IMR-90 (cell line): ENCODE data around the gene FASLG. TPM values are rescaled to one million over a fixed set of nuclear protein-coding genes. Genes with fewer than 3 reads are reported as not detected.
A peak's percentile ranks its signal among the peaks of the same experiment; 100 is the strongest.

Experiments
- ATAC-seq: fragments of 200-7000 bp; cut with Tn5 transposase; 2 replicates; pipeline ENCODE4 v1.9.1; 2020; ENCODE audit warnings: low read depth, mild to moderate bottlenecking, moderate library complexity
- BruUV-seq: library from RNA; stranded (reverse); fragments of 400-500 nt; replicated peaks from 2 replicates; lab custom pipeline; 2021; lab: Mats Ljungman, UMichigan
- CTCF ChIA-PET: fragments of 300-600 bp; formaldehyde crosslinking; extraction: SDS; loops from one replicate; lab custom pipeline; 2021; ENCODE audit warnings: antibody characterized with exemption; lab: Yijun Ruan, JAX
- POLR2A ChIA-PET: fragments of 300-600 bp; sonication (Branson Sonifier 250); formaldehyde crosslinking; loops from one replicate; lab custom pipeline; 2022; ENCODE audit warnings: antibody characterized with exemption; ENCODE audit not compliant: unreplicated experiment; lab: Charles Lee
- DNase-seq: peaks from one replicate; pipeline ENCODE4 v3.0.0; 2013
- H2AFZ ChIP-seq: replicated peaks from 2 replicates; pipeline ENCODE3; 2013; ENCODE audit warnings: low read length, mild to moderate bottlenecking; ENCODE audit not compliant: poor library complexity
- H2AK5ac ChIP-seq: 2 replicates; pipeline ENCODE4 v1.6.1; 2013; ENCODE audit warnings: low read depth, low read length, inconsistent platforms
- H2AK9ac ChIP-seq: replicated peaks from 2 replicates; pipeline ENCODE3; 2013; ENCODE audit warnings: mild to moderate bottlenecking, low read depth, low read length, moderate library complexity; ENCODE audit not compliant: poor library complexity
- H2BK120ac ChIP-seq: 2 replicates; pipeline ENCODE4 v1.6.1; 2013; ENCODE audit warnings: low read depth, low read length, inconsistent platforms
- H2BK15ac ChIP-seq: 3 replicates; pipeline ENCODE4 v1.6.1; 2013; ENCODE audit warnings: low read depth, low read length, inconsistent platforms
- H2BK20ac ChIP-seq: 2 replicates; pipeline ENCODE4 v1.6.1; 2013; ENCODE audit warnings: low read depth, mild to moderate bottlenecking, inconsistent platforms, low read length, moderate library complexity
- H2BK5ac ChIP-seq: 2 replicates; pipeline ENCODE4 v1.6.1; 2013; ENCODE audit warnings: mild to moderate bottlenecking, low read depth, low read length, inconsistent platforms; ENCODE audit not compliant: poor library complexity, severe bottlenecking
- H3K14ac ChIP-seq: replicated peaks from 2 replicates; pipeline ENCODE4 v1.6.1; 2013; ENCODE audit warnings: low read depth, low read length, inconsistent platforms
- H3K18ac ChIP-seq: 2 replicates; pipeline ENCODE4 v1.6.1; 2013; ENCODE audit warnings: low read depth, low read length, control low read depth
- H3K23ac ChIP-seq: 2 replicates; pipeline ENCODE4 v1.6.1; 2013; ENCODE audit warnings: low read depth, low read length, inconsistent platforms
- H3K27ac ChIP-seq: 2 replicates; pipeline ENCODE4 v1.5.1; 2013; ENCODE audit warnings: mild to moderate bottlenecking, control low read depth, low read length; ENCODE audit not compliant: insufficient read depth
- H3K27me3 ChIP-seq: 2 replicates; pipeline ENCODE4 v1.6.1; 2013; ENCODE audit warnings: low read length; ENCODE audit not compliant: control insufficient read depth, insufficient read depth
- H3K36me3 ChIP-seq: 2 replicates; pipeline ENCODE4 v1.6.1; 2013; ENCODE audit warnings: low read length, mixed read lengths; ENCODE audit not compliant: control insufficient read depth, insufficient read depth
- H3K4ac ChIP-seq: 2 replicates; pipeline ENCODE4 v1.6.1; 2013; ENCODE audit warnings: low read depth, low read length, inconsistent platforms
- H3K4me1 ChIP-seq: 2 replicates; pipeline ENCODE4 v1.6.1; 2013; ENCODE audit warnings: low read length, mixed read lengths; ENCODE audit not compliant: control insufficient read depth, insufficient read depth
- H3K4me2 ChIP-seq: 2 replicates; pipeline ENCODE4 v1.6.1; 2013; ENCODE audit warnings: low read depth, mild to moderate bottlenecking, control low read depth, low read length, moderate library complexity
- H3K4me3 ChIP-seq: 2 replicates; pipeline ENCODE4 v1.5.1; 2013; ENCODE audit warnings: low read depth, mild to moderate bottlenecking, control low read depth, low read length, moderate library complexity; ENCODE audit not compliant: insufficient read depth
- H3K56ac ChIP-seq: 2 replicates; pipeline ENCODE4 v1.6.1; 2013; ENCODE audit warnings: low read length, inconsistent platforms; ENCODE audit not compliant: insufficient read depth; ENCODE audit errors: extremely low read depth
- H3K79me1 ChIP-seq, 2 experiments: 2 replicates each; pipeline ENCODE4 v1.6.1; 2013; ENCODE audit warnings: low read length in 2 of 2, inconsistent platforms in 1 of 2, low read depth in 1 of 2
- H3K9ac ChIP-seq: 2 replicates; pipeline ENCODE4 v1.6.1; 2013; ENCODE audit warnings: low read depth, low read length, control low read depth
- H3K9me1 ChIP-seq: 2 replicates; pipeline ENCODE4 v1.6.1; 2013; ENCODE audit warnings: low read length, inconsistent platforms; ENCODE audit not compliant: insufficient read depth
- H3K9me3 ChIP-seq: 2 replicates; pipeline ENCODE4 v1.6.1; 2013; ENCODE audit warnings: low read length; ENCODE audit not compliant: control insufficient read depth, insufficient read depth
- H4K20me1 ChIP-seq: 2 replicates; pipeline ENCODE4 v1.6.1; 2013; ENCODE audit warnings: low read length, inconsistent platforms; ENCODE audit not compliant: insufficient read depth
- H4K5ac ChIP-seq: 2 replicates; pipeline ENCODE4 v1.6.1; 2013; ENCODE audit warnings: mild to moderate bottlenecking, low read depth, low read length, control low read depth
- H4K8ac ChIP-seq, 2 experiments: 2 replicates each; pipeline ENCODE4 v1.6.1; 2013; ENCODE audit warnings: low read depth in 2 of 2, low read length in 2 of 2, control low read depth in 1 of 2, inconsistent platforms in 1 of 2
- H4K91ac ChIP-seq: 2 replicates; pipeline ENCODE4 v1.6.1; 2013; ENCODE audit warnings: low read depth, low read length, inconsistent platforms; ENCODE audit not compliant: insufficient read depth
- BHLHE40 ChIP-seq: fragments of 150-350 bp; IDR thresholded peaks from 2 replicates; pipeline ENCODE4 v1.6.1; 2016; ENCODE audit warnings: mild to moderate bottlenecking, low read depth, low read length
- CEBPB ChIP-seq: IDR thresholded peaks from 2 replicates; pipeline ENCODE4 v1.6.1; 2012; ENCODE audit warnings: low read depth, low read length, improper control_type of control experiment
- CHD1 ChIP-seq: IDR thresholded peaks from 2 replicates; pipeline ENCODE4 v1.6.1; 2012; ENCODE audit warnings: low read depth, low read length, improper control_type of control experiment
- CTCF ChIP-seq: conservative IDR thresholded peaks from 2 replicates; pipeline ENCODE4 v1.5.1; 2012; ENCODE audit warnings: mild to moderate bottlenecking, low read depth, low read length, improper control_type of control experiment
- ELK1 ChIP-seq: fragments of 150-350 bp; IDR thresholded peaks from 2 replicates; pipeline ENCODE4 v1.6.1; 2016; ENCODE audit warnings: low read depth, mild to moderate bottlenecking, low read length, moderate library complexity, borderline replicate concordance
- FOS ChIP-seq: fragments of 150-350 bp; IDR thresholded peaks from 2 replicates; pipeline ENCODE4 v1.6.1; 2016; ENCODE audit warnings: low read depth, low read length
- MAFK ChIP-seq: IDR thresholded peaks from 2 replicates; pipeline ENCODE4 v1.6.1; 2012; ENCODE audit warnings: low read depth, low read length, improper control_type of control experiment
- MAZ ChIP-seq: IDR thresholded peaks from 2 replicates; pipeline ENCODE4 v1.6.1; 2012; ENCODE audit warnings: low read depth, mild to moderate bottlenecking, low read length, improper control_type of control experiment, moderate library complexity, borderline replicate concordance
- MXI1 ChIP-seq: IDR thresholded peaks from 2 replicates; pipeline ENCODE4 v1.6.1; 2012; ENCODE audit warnings: low read depth, mild to moderate bottlenecking, low read length, moderate library complexity, borderline replicate concordance
- NFE2L2 ChIP-seq: fragments of 150-350 bp; IDR thresholded peaks from 2 replicates; pipeline ENCODE4 v1.6.1; 2016; ENCODE audit warnings: low read depth, mild to moderate bottlenecking, low read length
- POLR2A ChIP-seq: IDR thresholded peaks from 2 replicates; pipeline ENCODE4 v1.6.1; 2012; ENCODE audit warnings: mild to moderate bottlenecking, low read depth, low read length
- RAD21 ChIP-seq: IDR thresholded peaks from 2 replicates; pipeline ENCODE4 v1.6.1; 2012; ENCODE audit warnings: low read length, improper control_type of control experiment
- RCOR1 ChIP-seq: IDR thresholded peaks from 2 replicates; pipeline ENCODE4 v1.6.1; 2012; ENCODE audit warnings: mild to moderate bottlenecking, low read length, improper control_type of control experiment; ENCODE audit not compliant: insufficient replicate concordance
- RFX5 ChIP-seq: IDR thresholded peaks from 2 replicates; pipeline ENCODE4 v1.8.0; 2012; ENCODE audit warnings: low read depth, mild to moderate bottlenecking, low read length, moderate library complexity
- SMC3 ChIP-seq: fragments of 150-350 bp; IDR thresholded peaks from 2 replicates; pipeline ENCODE4 v1.6.1; 2016; ENCODE audit warnings: low read depth, mild to moderate bottlenecking, antibody characterized with exemption, low read length, moderate library complexity
- USF2 ChIP-seq: fragments of 150-350 bp; IDR thresholded peaks from 2 replicates; pipeline ENCODE4 v1.6.1; 2017; ENCODE audit warnings: mild to moderate bottlenecking, antibody characterized with exemption, low read length, low read depth
- WGBS, 2 experiments: methylation state at CpG; one replicate each; pipeline versions ENCODE4 v1.1.5 to v1.1.7; 2013; ENCODE audit warnings: missing lambda C conversion rate in 2 of 2; ENCODE audit not compliant: insufficient read length in 1 of 2; ENCODE audit errors: extremely low coverage in 2 of 2; 5-methylcytosine and 5-hydroxymethylcytosine counted together
- dilution Hi-C: fragments of 300-500 bp; cut with HindIII; formaldehyde crosslinking; loops from one replicate; pipeline ENCODE4 v1.14.3; 2018; ENCODE audit warnings: low sequenced_read_pairs; ENCODE audit not compliant: unreplicated experiment
- in situ Hi-C: fragments of 300-500 bp; cut with MboI; formaldehyde crosslinking; loops from 3 replicates; pipeline ENCODE4 v1.14.3; 2019; ENCODE audit warnings: low sequenced_read_pairs, inconsistent platforms, mixed read lengths
- intact Hi-C: fragments of 100-400 bp; cut with micrococcal nuclease; formaldehyde crosslinking; loops from 2 replicates; pipeline ENCODE4 v1.10.0; 2022
- polyA plus RNA-seq, 3 experiments: library from polyadenylated mRNA; depleted of rRNA; stranded (reverse); fragments of >200 nt; gene quantifications; 2 replicates each; pipeline ENCODE4 v1.2.3, GENCODE V29; 2012; ENCODE audit warnings: low replicate concordance in 1 of 3
- total RNA-seq: library from RNA; depleted of rRNA; stranded (reverse); fragments of >200 nt; gene quantifications from 2 replicates; pipeline ENCODE4 v1.2.3, GENCODE V29; 2012

Gene FASLG
- total and polyA plus RNA-seq, 2 of the 4 experiments (the other 2 are of a cell fraction) = 0.14 to 0.18 TPM

GRCh38 chr1:172626845-172627244 lies 32.1 kb upstream of the FASLG start:
- Histone ChIP-seq H3K56ac (no peak overlapping the region), H3K4me2 (no peak overlapping the region), H4K8ac (no peak overlapping the region), H2BK120ac (no peak overlapping the region), H3K23ac (no peak overlapping the region), H4K20me1 (no peaks in the 10 kb centered on the region), H3K4ac (no peak overlapping the region), H3K36me3 (no peaks in the 10 kb centered on the region), H2BK5ac (no peak overlapping the region), H2BK20ac (0 out of 2 replicates have a peak overlapping the region, but pooled peaks have one; percentile 0), H3K27ac (no peak overlapping the region), H2AK9ac (no peak overlapping the region), H2BK15ac (peak overlapping the region; percentile 28; the same call in 1 of the 3 replicates), H3K9ac (no peak overlapping the region), H3K9me3 (peaks cover 1% of the 10 kb centered on the region), H4K5ac (no peak overlapping the region), H2AFZ (no peak overlapping the region), H3K4me1 (peaks cover 13% of the 10 kb centered on the region), H4K91ac (no peak overlapping the region), H3K18ac (no peak overlapping the region), H3K79me1 (no peaks in the 10 kb centered on the region), H3K14ac (no peak overlapping the region), H3K27me3 (no peaks in the 10 kb centered on the region), H3K9me1 (no peaks in the 10 kb centered on the region), H3K4me3 (no peak overlapping the region), H2AK5ac (no peak overlapping the region)
- DNase-seq = no peak
- CTCF ChIA-PET = no interaction called here
- no TSS peak for BruUV-seq
- POLR2A ChIA-PET = no interaction called here
- no peak for ATAC-seq
- in situ Hi-C loops (no loop called here), dilution Hi-C loops (no loop called here), intact Hi-C loops (no loop called here)
- WGBS, 2 experiments = no CpG with 5 or more reads among the region's 3 CpGs
- TF ChIP-seq MAZ (no peak), CTCF (no peak), NFE2L2 (no peak), FOS (no peak), SMC3 (no peak), BHLHE40 (no peak), MAFK (no peak), POLR2A (no peak), USF2 (no peak), MXI1 (no peak), CHD1 (no peak), ELK1 (no peak), RFX5 (no peak), RCOR1 (no peak), RAD21 (no peak), CEBPB (no peak)
